Measurements from ENCODE around the gene AUNIP.

DNA sequence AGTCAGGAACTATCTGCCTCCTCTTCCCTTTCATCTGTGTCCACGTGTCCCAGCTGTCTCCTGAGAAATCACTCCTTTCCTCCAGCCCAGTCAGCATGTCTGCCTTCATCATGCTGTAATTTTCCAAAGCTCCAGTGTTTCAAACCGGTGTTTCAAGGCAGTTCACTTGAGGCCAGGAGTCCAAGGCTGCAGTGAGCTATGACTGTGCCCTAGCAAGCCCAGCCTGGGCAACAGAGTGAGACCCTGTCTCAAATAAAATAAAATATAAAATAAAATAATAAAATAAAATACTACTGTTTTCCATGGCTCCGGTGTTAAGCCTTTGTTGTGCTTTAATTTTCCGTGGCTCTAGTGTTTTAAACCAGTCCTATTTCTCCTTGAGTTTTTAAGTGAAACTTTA lies 67.1 kb downstream of the AUNIP start:
- TF ChIP-seq RCOR1 (IDR thresholded peaks at IDR 0.05; ENCODE audit: low read depth, low read length) (no peak), CTCF (IDR thresholded peaks at IDR 0.05) (no peak)
- TF ChIP-seq, protein P1, sequence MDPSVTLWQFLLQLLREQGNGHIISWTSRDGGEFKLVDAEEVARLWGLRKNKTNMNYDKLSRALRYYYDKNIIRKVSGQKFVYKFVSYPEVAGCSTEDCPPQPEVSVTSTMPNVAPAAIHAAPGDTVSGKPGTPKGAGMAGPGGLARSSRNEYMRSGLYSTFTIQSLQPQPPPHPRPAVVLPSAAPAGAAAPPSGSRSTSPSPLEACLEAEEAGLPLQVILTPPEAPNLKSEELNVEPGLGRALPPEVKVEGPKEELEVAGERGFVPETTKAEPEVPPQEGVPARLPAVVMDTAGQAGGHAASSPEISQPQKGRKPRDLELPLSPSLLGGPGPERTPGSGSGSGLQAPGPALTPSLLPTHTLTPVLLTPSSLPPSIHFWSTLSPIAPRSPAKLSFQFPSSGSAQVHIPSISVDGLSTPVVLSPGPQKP (IDR thresholded peaks at IDR 0.05; ENCODE audit: low read depth, low read length), result no peak

Measured in A549 (cell line).